LNCaP clone FGC (cell line): ENCODE measurements around the gene LOXL4.
"Not testable (repeated sequence)": the region's sequence is repeated elsewhere in the genome, so short reads cannot be mapped to it uniquely, and the experiment has no call there.

ENCODE experiments used
- DNase-seq: peaks from one replicate; pipeline ENCODE4 v3.0.0-alpha.2; 2011; ENCODE audit warnings: low read depth
- H3K4me3 ChIP-seq: 2 replicates; pipeline ENCODE4 v1.5.1; 2011; ENCODE audit warnings: mild to moderate bottlenecking, low read depth, low read length, control low read depth
- TF ChIP-seq, protein P1 (sequence below): IDR thresholded peaks from 2 replicates; pipeline ENCODE4 v1.5.1; 2012; ENCODE audit warnings: mild to moderate bottlenecking; ENCODE audit not compliant: control insufficient read depth, insufficient read depth; ENCODE audit errors: extremely low read depth

LOXL4 gene

DNA sequence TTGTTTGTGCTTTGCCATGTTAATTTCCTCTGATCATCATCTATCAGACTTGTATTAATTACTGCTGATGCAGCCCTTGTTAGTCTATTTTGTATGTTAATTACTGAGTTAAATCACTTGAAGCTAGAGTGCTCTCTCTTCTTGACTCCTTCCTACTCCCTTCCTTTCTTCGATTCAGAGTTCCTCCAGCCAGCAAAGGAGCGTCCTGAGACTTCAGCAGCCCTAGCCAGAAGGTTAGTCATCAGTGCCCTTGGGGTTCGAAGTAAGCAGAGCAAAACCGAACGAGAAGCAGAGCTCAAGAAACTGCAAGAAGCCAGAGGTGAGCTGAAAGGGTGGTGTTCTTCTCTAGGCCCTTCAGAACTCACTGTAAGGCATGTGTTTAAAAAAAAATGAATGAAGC lies 32.1 kb downstream of the LOXL4 start:
- DNase-seq, result no peak
- TF ChIP-seq, protein P1, sequence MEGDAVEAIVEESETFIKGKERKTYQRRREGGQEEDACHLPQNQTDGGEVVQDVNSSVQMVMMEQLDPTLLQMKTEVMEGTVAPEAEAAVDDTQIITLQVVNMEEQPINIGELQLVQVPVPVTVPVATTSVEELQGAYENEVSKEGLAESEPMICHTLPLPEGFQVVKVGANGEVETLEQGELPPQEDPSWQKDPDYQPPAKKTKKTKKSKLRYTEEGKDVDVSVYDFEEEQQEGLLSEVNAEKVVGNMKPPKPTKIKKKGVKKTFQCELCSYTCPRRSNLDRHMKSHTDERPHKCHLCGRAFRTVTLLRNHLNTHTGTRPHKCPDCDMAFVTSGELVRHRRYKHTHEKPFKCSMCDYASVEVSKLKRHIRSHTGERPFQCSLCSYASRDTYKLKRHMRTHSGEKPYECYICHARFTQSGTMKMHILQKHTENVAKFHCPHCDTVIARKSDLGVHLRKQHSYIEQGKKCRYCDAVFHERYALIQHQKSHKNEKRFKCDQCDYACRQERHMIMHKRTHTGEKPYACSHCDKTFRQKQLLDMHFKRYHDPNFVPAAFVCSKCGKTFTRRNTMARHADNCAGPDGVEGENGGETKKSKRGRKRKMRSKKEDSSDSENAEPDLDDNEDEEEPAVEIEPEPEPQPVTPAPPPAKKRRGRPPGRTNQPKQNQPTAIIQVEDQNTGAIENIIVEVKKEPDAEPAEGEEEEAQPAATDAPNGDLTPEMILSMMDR, result no peak
- no peak overlapping the region for H3K4me3 ChIP-seq

DNA sequence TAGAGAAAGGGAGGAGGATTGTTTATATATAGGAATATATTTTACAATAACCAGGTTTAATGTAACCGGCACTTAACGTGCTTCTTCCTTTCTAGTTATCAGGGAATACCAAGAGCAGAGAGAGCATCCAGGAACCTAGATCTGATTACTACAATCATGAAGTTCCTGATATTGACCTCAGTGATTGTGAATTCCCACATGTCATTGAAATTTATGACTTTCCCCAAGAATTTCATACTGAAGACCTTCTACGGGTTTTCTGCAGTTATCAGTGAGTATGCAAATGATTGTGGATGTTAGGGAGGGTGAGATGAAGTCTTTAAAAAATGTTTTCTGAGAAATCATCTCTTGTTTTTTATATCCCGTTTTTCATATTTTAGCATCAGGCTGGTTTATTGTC lies 36.6 kb downstream of the LOXL4 start:
- TF ChIP-seq, protein P1, result no peak
- DNase-seq, result no peak

DNA sequence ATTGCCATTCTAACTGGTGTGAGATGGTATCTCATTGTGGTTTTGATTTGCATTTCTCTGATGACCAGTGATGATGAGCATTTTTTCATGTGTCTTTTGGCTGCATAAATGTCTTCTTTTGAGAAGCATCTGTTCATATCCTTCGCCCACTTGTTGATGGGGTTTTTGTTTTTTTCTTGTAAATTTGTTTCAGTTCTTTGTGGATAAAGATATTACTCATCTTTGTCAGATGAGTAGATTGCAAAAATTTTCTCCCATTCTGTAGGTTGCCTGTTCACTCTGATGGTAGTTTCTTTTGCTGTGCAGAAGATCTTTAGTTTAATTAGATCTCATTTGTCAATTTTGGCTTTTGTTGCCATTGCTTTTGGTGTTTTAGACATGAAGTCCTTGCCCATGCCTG lies 39.7 kb downstream of the LOXL4 start:
- not testable (repeated sequence) for DNase-seq, H3K4me3 ChIP-seq

More for the DNA sequence above, 36.6 kb downstream of the LOXL4 start:
- H3K4me3 ChIP-seq, result no peak overlapping the region

DNA sequence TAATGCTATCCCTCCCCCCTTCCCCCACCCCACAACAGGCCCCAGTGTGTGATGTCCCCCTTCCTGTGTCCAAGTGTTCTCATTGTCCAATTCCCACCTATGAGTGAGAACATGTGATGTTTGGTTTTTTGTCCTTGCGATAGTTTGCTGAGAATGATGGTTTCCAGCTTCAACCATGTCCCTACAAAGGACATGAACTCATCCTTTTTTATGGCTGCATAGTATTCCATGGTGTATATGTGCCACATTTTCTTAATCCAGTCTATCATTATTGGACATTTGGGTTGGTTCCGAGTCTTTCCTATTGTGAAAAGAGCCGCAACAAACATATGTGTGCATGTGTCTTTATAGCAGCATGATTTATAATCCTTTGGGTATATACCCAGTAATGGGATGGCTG lies 40.3 kb downstream of the LOXL4 start:
- not testable (repeated sequence) for H3K4me3 ChIP-seq, DNase-seq

DNA sequence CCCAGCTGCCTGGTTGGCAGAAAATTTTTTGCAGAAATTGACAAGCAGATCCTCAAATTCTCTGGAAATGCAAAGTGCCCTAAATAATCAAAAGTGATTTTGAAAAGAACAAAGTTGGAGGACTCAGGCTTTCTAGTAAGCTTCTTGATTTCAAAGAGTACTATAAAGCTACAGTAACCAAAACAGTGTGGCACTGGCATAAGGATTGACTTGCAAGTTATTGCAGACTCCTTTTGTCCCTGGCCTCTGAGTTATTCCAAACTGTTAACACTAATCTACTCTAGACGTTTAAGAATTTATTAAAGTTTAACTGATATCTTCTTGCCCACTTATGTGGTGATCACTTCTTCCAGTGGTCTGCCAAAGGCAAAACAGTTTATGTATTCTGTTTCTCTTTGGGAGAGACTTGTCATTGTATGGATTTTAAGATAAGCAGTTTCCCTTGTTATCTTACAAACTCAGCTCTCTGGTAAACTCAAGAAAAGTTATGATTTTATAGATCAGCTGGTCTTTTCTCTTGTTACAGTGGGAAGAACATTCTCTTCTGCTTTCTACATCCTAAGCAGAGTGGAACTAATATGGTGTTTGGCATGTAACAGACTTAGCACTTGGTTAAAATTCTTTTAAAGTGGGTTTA lies 41.4 kb downstream of the LOXL4 start:
- H3K4me3 ChIP-seq, result no peak overlapping the region
- TF ChIP-seq, protein P1, result no peak
- DNase-seq, result no peak

DNA sequence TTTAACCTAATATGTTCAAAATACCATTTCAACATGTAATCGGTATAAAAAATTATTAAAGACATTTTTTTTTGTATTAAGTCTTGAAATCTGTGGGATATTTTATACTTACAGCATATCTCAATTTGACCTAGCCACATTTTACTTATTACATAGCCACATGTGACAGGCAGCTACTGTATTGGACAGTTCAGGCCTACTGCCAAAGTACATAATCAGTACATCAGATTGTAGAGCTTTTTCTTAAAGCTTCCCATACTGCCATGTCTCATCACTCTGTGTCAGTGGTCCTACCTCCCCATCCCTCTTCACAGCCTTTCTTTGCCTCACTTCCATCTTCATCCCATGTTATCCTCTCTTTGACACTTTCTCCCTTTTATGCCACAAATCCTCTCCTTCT lies 43.0 kb downstream of the LOXL4 start:
- TF ChIP-seq, protein P1, result no peak
- no peak overlapping the region for H3K4me3 ChIP-seq
- no peak for DNase-seq

DNA sequence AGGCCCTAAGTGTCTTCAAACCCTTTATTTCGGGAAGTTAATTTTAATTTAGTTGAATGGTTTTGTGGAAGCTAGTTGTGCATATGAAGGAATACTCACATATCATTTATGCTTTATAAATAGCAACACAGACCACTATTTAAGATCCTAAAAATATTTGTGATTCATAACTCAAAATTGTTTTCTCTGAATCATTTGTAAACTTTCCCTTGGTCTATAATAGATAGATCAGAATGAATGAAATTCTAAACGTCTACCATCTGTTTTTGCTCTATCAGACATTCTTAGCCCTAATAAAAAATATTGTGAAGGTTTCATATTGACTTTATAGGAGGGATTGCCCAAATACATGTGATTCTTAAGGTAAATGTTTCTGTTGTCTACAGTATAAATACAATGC lies 43.5 kb downstream of the LOXL4 start:
- DNase-seq, result no peak
- H3K4me3 ChIP-seq, result no peak overlapping the region
- TF ChIP-seq, protein P1, result no peak

DNA sequence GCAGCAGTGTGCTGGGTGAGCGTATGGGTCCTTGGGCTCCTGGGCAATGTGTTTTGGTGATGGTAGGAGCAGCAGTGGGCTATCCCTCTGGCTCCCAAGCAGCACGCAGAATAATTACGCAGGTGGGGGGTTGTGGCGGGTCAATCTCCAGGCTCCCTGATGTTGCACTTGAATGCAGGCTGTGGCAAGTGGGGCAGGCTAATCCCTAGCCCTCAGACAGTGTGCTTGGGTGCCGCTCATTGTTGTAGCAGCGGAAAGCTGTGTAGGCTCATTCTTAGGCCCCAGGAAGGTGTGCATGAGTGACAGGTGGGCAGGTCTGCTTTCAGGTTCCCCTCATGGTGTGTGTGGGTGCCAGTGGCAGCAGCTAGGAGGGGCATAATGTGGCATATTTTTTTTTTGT lies 44.1 kb downstream of the LOXL4 start:
- TF ChIP-seq, protein P1, result no peak
- H3K4me3 ChIP-seq, result no peak overlapping the region
- no peak for DNase-seq
